ENCODE measurements around the gene DUXB. TPM values are rescaled to one million over a fixed set of nuclear protein-coding genes. Genes with fewer than 3 reads are reported as not detected.

The DUXB gene, protein sequence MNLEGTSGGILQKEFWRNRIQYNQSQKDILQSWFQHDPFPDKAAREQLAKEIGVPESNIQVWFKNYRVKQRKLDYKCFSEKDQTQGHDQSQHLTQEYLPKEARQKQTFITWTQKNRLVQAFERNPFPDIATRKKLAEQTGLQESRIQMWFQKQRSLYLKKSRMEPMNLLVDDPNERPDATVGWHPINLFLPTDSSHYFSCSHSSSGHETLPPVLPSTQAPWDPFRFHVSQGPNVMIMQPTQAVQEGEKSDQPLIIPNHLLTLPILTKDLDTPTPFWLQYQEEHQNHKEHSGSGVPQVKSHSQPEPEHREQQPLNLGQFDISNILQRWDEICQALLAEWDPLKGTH
- not detected for total RNA-seq

DNA sequence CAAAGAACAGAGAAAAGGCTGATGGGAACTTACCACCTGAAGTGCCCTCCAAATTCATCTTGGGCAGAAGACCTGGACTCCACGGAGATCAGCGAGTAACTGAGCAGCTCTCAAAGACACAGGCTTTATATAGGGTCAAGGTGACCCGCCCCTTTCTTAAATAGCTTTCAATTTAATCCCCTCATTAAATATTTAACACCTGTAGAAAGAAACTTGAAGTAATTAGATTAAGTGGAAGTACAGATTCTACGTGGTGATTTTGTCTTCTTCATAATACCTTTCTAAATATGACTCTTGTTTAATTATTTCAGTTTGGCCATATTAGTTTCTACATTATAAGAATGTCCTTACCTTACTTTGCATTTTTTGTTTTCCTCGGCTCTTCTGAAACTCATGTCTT lies at the start of gene DUXB:
Gene DUXB, minus strand, starts transcription at position 101 of the 400 bp plus-strand sequence. Its CDS starts 43 bp downstream, at position 58.
- Mint-ChIP-seq H3K4me3 (no peak within 1 kb of the TSS), H3K9me3 (no peaks in the 10 kb centered on the region), H3K27me3 (no peaks in the 10 kb centered on the region), H3K36me3 (ENCODE audit: low read depth) (no peaks in the 10 kb centered on the region), H3K4me1 (no peaks in the 10 kb centered on the region), H3K27ac (no peak within 1 kb of the TSS)
- ATAC-seq (replicated peaks) = no peak

- H3K36me3 Mint-ChIP-seq (ENCODE audit: low read depth) = no peaks in the 10 kb centered on the region
- H3K9me3 Mint-ChIP-seq = no peaks in the 10 kb centered on the region
- no peak for ATAC-seq (replicated peaks)
- no peak overlapping the region for H3K4me3 Mint-ChIP-seq
- H3K27ac Mint-ChIP-seq = no peak overlapping the region
- peaks cover 20% of the 10 kb centered on the region for H3K27me3 Mint-ChIP-seq
- H3K4me1 Mint-ChIP-seq = no peaks in the 10 kb centered on the region
Measured at GRCh38 chr16:75750528-75750927, 49.3 kb upstream of the DUXB start.

- Mint-ChIP-seq H3K27me3 (peaks cover 24% of the 10 kb centered on the region), H3K4me1 (no peaks in the 10 kb centered on the region), H3K36me3 (ENCODE audit: low read depth) (no peaks in the 10 kb centered on the region), H3K27ac (no peak overlapping the region), H3K9me3 (peaks cover 4% of the 10 kb centered on the region), H3K4me3 (no peak overlapping the region)
- no peak for ATAC-seq (replicated peaks)
Measured at GRCh38 chr16:75746359-75746758, 45.1 kb upstream of the DUXB start.

DNA sequence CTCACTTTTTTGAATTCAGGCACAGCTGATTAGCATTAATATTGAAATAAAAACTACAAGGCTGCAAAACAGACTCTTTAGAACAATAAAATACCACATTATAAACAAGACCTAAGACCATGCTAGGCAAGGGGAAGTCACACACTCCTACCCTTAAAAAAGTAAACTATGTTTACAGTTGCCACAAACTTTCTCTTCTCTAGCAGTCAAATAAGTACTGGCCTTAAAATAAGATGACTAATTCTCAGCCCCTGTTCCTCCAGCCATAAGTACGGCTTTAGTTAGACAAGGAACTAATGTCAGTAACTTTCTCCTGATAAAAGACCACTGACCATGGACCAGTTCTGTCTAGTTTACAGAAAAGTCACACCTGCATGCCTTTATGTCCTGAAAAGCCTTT lies 44.6 kb upstream of the DUXB start:
- ATAC-seq (replicated peaks) = no peak
- Mint-ChIP-seq H3K27me3 (peaks cover 24% of the 10 kb centered on the region), H3K27ac (no peak overlapping the region), H3K4me3 (no peak overlapping the region), H3K4me1 (no peaks in the 10 kb centered on the region), H3K9me3 (peaks cover 4% of the 10 kb centered on the region), H3K36me3 (ENCODE audit: low read depth) (no peaks in the 10 kb centered on the region)

DNA sequence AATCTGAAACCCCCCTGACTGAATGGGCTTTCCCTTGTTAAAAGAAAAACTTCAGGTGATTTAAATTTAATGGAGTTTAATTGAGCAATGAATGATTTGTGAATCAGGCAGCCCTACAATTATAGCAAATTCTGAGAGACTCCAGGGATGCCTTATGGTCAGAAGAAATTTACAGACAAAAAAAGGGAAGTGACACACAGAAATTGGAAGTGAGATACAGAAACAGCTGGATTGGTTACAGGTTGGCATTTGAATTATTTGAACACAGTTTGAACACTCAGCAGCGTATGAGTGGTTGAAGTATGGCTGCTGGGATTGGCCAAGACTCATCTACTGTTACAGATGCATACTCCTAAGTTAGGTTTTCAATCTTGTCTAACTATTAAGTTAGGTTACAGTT lies 44.0 kb upstream of the DUXB start:
- Mint-ChIP-seq H3K4me3 (no peak overlapping the region), H3K36me3 (ENCODE audit: low read depth) (no peaks in the 10 kb centered on the region), H3K9me3 (peaks cover 4% of the 10 kb centered on the region), H3K4me1 (no peaks in the 10 kb centered on the region), H3K27me3 (peaks cover 24% of the 10 kb centered on the region), H3K27ac (no peak overlapping the region)
- ATAC-seq (replicated peaks) = no peak

DNA sequence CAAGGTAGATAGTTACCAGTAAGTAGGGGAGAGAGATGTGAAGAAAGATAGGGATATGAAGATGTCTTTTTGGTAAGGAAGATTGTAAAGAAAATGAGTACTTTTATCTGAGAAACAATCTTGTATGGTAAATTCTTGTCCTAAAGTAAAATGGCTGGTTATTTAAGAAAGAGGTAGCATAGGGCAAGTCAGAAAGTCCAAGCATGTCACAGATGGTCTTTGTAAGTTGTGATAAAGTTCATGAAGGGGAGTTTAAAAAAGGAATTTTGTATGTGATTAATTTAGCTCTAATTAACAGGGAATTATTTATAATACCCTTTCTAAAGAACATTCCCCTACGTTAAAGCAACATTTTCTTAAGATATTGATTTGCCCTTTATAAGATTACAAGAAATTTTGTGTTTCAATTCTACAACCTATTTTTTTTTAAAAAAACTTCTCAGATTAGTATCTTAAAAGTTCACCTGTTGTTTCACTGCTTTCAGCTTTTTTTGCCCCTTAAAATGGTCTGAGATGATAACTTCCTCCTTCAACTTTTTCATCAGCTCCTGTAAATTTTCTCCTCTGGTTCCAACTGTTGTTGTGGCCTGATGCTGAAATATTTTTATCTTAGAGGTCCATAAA lies 41.3 kb upstream of the DUXB start:
- Mint-ChIP-seq H3K9me3 (peaks cover 4% of the 10 kb centered on the region), H3K27me3 (peaks cover 14% of the 10 kb centered on the region), H3K4me3 (no peak overlapping the region), H3K36me3 (ENCODE audit: low read depth) (no peaks in the 10 kb centered on the region), H3K4me1 (no peaks in the 10 kb centered on the region), H3K27ac (no peak overlapping the region)
- ATAC-seq (replicated peaks) = no peak

DNA sequence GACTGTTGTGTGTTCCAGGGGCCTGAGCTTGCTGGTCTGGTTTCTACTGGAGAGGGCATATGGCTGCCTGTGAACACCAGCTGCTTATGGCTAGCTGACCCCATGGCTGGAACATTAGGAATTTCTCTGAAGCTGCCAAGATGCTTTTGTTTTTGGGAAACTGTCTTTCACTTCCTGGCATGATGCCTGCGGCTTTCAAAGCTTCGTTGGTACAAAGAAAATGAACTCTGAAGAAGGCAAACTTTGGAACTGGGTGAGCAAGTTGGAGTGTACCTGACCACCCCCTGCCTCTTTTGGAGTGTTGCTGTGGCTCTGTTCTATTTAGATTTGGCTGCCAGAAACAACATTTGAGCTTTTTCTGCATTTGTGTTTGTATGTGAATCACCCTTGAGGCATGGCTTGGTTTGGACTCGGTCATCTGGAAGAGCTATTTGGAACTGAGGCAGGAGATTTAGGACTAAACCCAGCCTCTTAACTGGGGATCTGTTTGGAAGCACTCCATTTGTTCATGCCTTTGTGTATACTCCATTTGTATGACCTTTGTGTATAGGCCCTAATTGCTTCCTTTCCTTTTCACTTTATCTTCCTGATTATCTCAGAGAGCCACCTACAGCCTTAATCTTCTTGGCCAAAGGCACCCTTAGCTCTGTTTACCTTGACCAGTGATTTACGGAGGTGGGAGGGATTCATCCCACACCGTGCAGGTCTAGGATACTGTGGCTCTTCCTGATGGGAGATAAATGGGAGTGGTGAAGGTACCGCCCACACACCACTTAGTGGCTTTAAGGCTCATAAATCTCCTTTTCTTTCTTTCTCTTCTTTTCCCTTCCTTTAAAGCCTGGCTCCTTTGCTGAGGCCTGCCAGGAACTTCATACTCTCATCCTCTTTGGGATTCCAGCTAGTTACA lies 32.3 kb upstream of the DUXB start:
- no peak for ATAC-seq (replicated peaks)
- Mint-ChIP-seq H3K27ac (no peak overlapping the region), H3K4me1 (no peaks in the 10 kb centered on the region), H3K9me3 (no peaks in the 10 kb centered on the region), H3K4me3 (no peak overlapping the region), H3K36me3 (ENCODE audit: low read depth) (no peaks in the 10 kb centered on the region), H3K27me3 (no peaks in the 10 kb centered on the region)

DNA sequence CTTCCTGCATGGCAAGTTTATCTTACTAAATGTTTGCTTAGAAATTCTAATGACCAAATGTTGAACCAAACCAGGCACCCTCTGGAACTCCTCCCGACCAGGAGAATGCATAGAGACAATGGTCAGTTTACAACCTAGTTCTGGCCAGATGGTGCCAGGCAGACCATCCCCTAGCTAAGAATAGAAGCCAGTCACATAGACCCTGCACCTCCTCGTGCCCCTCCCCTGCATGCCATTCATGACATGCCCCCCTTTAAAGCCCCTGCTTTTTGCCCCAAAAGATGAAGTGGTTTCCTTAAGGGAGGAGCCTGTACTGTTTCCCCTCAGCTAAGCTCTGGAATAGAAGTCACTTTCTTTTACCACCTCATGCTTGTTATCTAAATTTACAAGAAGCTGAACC lies 31.6 kb upstream of the DUXB start:
- no peak overlapping the region for H3K4me3 Mint-ChIP-seq
- H3K9me3 Mint-ChIP-seq = no peaks in the 10 kb centered on the region
- no peaks in the 10 kb centered on the region for H3K27me3 Mint-ChIP-seq
- H3K4me1 Mint-ChIP-seq = no peaks in the 10 kb centered on the region
- no peaks in the 10 kb centered on the region for H3K36me3 Mint-ChIP-seq (ENCODE audit: low read depth)
- no peak overlapping the region for H3K27ac Mint-ChIP-seq
- ATAC-seq (replicated peaks) = no peak

DNA sequence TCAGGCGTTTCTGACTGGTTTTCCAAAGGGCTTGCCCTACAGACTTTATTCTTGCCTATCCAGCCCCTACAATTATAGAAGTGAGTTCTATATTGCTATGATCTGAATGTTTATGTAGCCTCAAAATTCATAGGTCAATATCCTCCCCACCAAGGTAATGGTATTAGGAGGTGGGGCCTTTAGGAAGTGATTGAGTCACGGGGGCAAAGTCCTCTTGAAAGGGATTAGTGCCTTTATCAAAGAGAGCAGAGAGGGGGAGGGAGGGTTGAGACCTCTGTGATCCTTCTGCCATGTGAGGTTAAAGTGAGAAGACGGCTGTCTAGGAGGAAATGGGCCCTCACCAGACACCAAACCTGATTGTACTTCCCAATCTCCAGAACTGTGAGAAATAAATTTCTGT lies 26.0 kb upstream of the DUXB start:
- no peaks in the 10 kb centered on the region for H3K9me3 Mint-ChIP-seq
- no peak overlapping the region for H3K4me3 Mint-ChIP-seq
- H3K27me3 Mint-ChIP-seq = no peaks in the 10 kb centered on the region
- no peaks in the 10 kb centered on the region for H3K4me1 Mint-ChIP-seq
- H3K27ac Mint-ChIP-seq = no peak overlapping the region
- no peak for ATAC-seq (replicated peaks)
- H3K36me3 Mint-ChIP-seq (ENCODE audit: low read depth) = no peaks in the 10 kb centered on the region

DNA sequence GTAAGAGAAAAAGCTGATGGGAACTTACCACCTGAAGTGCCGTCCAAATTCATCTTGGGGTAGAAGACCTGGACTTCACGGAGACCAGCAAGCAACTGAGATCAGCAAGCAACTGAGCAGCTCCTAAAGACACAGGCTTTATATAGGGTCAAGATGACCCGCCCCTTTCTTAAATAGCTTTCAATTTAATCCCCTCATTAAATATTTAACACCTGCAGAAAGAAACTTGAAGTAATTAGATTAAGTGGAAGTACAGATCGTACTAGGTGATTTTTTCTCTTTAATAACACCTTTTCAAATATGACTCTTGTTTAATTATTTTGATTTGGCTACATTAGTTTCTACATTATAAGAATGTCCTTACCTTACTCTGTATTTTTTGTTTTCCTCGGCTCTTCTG lies 25.1 kb upstream of the DUXB start, which contains the start of gene CPHXL:
Gene CPHXL, minus strand, starts transcription at position 101 of the 400 bp plus-strand sequence. Its CDS starts 48 bp downstream, at position 53.
- H3K4me3 Mint-ChIP-seq = no peak within 1 kb of the TSS
- H3K9me3 Mint-ChIP-seq = no peaks in the 10 kb centered on the region
- no peaks in the 10 kb centered on the region for H3K4me1 Mint-ChIP-seq
- ATAC-seq (replicated peaks) = no peak
- H3K27ac Mint-ChIP-seq = no peak within 1 kb of the TSS
- H3K36me3 Mint-ChIP-seq (ENCODE audit: low read depth) = no peaks in the 10 kb centered on the region
- no peaks in the 10 kb centered on the region for H3K27me3 Mint-ChIP-seq

GRCh38 chr16:75718452-75718851 lies 17.2 kb upstream of the DUXB start:
- no peak for ATAC-seq (replicated peaks)
- Mint-ChIP-seq H3K36me3 (ENCODE audit: low read depth) (no peaks in the 10 kb centered on the region), H3K4me1 (no peaks in the 10 kb centered on the region), H3K27ac (no peak overlapping the region), H3K27me3 (peaks cover 15% of the 10 kb centered on the region), H3K4me3 (no peak overlapping the region), H3K9me3 (peaks cover 3% of the 10 kb centered on the region)

DNA sequence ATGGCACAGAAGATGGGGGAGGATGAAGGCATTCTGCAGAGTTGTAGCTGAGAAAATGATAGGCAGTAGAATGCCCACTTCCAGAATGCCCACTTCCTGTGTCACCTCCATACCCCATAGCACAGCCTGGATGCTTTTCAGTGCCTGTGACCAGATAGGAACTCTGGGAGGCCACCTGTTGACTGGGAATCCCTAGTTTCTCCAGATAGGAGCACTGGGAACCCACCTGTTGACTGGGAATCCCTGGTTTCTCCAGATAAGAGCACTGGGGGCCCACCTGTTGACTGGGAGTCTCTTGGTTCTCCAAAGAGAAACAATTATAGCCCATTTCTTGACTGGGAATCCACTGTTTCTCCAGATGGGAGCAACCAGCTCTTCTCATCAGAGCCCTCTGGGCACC lies 13.4 kb upstream of the DUXB start:
- Mint-ChIP-seq H3K9me3 (peaks cover 3% of the 10 kb centered on the region), H3K36me3 (ENCODE audit: low read depth) (no peaks in the 10 kb centered on the region), H3K27ac (no peak overlapping the region), H3K4me3 (no peak overlapping the region), H3K4me1 (no peaks in the 10 kb centered on the region), H3K27me3 (peaks cover 18% of the 10 kb centered on the region)
- ATAC-seq (replicated peaks) = no peak

DNA sequence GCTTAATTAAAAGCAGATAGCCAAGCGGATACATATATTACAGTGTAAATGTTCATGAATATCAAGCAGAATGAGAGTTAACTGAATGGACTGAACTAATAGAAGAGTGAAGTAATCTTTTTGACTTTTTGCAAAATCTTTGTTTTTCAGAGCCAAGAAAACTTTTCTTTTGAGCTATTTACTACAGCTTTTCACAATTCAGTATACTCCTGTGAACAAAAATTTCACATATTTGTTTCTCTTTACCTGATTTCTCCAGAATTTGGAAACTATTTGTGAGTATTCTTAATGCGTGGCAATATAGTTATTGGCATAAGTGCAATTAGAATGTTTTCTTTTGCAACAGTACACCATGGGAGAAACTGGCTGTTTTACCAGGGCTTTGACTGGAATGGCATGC lies 9.1 kb upstream of the DUXB start:
- H3K36me3 Mint-ChIP-seq (ENCODE audit: low read depth) = no peaks in the 10 kb centered on the region
- no peak for ATAC-seq (replicated peaks)
- H3K4me1 Mint-ChIP-seq = no peaks in the 10 kb centered on the region
- H3K27ac Mint-ChIP-seq = no peak overlapping the region
- no peaks in the 10 kb centered on the region for H3K9me3 Mint-ChIP-seq
- H3K4me3 Mint-ChIP-seq = no peak overlapping the region
- peaks cover 13% of the 10 kb centered on the region for H3K27me3 Mint-ChIP-seq

- no peaks in the 10 kb centered on the region for H3K4me1 Mint-ChIP-seq
- no peak overlapping the region for H3K4me3 Mint-ChIP-seq
- H3K27ac Mint-ChIP-seq = no peak overlapping the region
- ATAC-seq (replicated peaks) = no peak
- H3K9me3 Mint-ChIP-seq = no peaks in the 10 kb centered on the region
- peaks cover 4% of the 10 kb centered on the region for H3K27me3 Mint-ChIP-seq
- no peaks in the 10 kb centered on the region for H3K36me3 Mint-ChIP-seq (ENCODE audit: low read depth)
Measured at GRCh38 chr16:75703306-75703705, 2.0 kb upstream of the DUXB start.

Measured in activated T-helper 17 cell treated with anti-CD3 and anti-CD28 coated beads, Interleukin-2, amount 50 U/mL, for 72 hours (primary cell).